Suprapubic skin (tissue), 4 donors: ENCODE data around the gene TXNDC8.

Experiments
- EP300 ChIP-seq: sonication (generic); formaldehyde crosslinking; IDR thresholded peaks from one replicate; pipeline ENCODE4 v1.6.1; 2017; ENCODE audit warnings: antibody characterized with exemption
- POLR2AphosphoS5 ChIP-seq, 3 donors: sonication (generic); formaldehyde crosslinking; IDR thresholded peaks; one replicate each; pipeline ENCODE4 v1.6.1; 2017; ENCODE audit warnings: antibody characterized with exemption in 3 of 3
- TF ChIP-seq, protein P1 (sequence below), 2 donors: fragments of 200-600 bp in 1 of 2; fragments of 450-650 bp in 1 of 2; sonication (generic) in 1 of 2; IDR thresholded peaks; one replicate each; pipeline ENCODE4 v1.5.1; 2016 to 2019; ENCODE audit warnings: antibody characterized with exemption in 2 of 2, mild to moderate bottlenecking in 1 of 2, moderate library complexity in 1 of 2

- TF ChIP-seq, protein P1, sequence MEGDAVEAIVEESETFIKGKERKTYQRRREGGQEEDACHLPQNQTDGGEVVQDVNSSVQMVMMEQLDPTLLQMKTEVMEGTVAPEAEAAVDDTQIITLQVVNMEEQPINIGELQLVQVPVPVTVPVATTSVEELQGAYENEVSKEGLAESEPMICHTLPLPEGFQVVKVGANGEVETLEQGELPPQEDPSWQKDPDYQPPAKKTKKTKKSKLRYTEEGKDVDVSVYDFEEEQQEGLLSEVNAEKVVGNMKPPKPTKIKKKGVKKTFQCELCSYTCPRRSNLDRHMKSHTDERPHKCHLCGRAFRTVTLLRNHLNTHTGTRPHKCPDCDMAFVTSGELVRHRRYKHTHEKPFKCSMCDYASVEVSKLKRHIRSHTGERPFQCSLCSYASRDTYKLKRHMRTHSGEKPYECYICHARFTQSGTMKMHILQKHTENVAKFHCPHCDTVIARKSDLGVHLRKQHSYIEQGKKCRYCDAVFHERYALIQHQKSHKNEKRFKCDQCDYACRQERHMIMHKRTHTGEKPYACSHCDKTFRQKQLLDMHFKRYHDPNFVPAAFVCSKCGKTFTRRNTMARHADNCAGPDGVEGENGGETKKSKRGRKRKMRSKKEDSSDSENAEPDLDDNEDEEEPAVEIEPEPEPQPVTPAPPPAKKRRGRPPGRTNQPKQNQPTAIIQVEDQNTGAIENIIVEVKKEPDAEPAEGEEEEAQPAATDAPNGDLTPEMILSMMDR (IDR thresholded peaks at IDR 0.05) = no peak
- TF ChIP-seq POLR2AphosphoS5 (IDR thresholded peaks at IDR 0.05) = no peak
- no peak for TF ChIP-seq EP300
Measured at GRCh38 chr9:110344821-110345220, 7.2 kb upstream of the TXNDC8 start.
